Measurements from ENCODE around the gene ORC6.

DNA sequence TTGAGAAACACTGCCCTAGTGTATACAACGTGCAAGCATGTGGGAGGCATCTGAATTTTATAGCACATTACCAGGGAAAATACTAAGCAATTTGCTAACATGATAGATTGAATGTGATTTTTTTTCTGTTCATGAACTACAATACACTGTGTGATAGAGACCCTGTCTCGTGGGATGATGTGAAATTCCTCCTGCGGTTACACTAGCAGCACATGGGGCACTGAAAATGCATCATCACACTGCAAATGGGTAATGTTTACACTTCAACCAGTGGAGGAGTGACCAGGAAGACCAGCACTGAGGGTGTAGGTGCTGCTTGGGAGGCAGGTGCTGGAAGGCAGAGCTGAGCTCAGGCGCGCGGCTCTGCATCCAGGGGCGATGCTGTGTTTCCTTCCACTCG is 28.8 kb downstream of the ORC6 start:
- TF ChIP-seq EZH2 (IDR thresholded peaks at IDR 0.05; ENCODE audit: borderline replicate concordance, low read depth, low read length): no peak
- TF ChIP-seq RBBP5 (IDR thresholded peaks at IDR 0.05; ENCODE audit: borderline replicate concordance, insufficient read depth, low read length, poor library complexity, severe bottlenecking): no peak
- TF ChIP-seq SMARCA4 (IDR thresholded peaks at IDR 0.05): no peak
- TF ChIP-seq, protein P1, sequence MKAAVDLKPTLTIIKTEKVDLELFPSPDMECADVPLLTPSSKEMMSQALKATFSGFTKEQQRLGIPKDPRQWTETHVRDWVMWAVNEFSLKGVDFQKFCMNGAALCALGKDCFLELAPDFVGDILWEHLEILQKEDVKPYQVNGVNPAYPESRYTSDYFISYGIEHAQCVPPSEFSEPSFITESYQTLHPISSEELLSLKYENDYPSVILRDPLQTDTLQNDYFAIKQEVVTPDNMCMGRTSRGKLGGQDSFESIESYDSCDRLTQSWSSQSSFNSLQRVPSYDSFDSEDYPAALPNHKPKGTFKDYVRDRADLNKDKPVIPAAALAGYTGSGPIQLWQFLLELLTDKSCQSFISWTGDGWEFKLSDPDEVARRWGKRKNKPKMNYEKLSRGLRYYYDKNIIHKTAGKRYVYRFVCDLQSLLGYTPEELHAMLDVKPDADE (conservative IDR thresholded peaks at IDR 0.05; ENCODE audit: control insufficient read depth, low read depth, low read length): no peak
- TF ChIP-seq IRF2 (CRISPR knock-in tag; IDR thresholded peaks at IDR 0.05): no peak
- TF ChIP-seq, protein P2, sequence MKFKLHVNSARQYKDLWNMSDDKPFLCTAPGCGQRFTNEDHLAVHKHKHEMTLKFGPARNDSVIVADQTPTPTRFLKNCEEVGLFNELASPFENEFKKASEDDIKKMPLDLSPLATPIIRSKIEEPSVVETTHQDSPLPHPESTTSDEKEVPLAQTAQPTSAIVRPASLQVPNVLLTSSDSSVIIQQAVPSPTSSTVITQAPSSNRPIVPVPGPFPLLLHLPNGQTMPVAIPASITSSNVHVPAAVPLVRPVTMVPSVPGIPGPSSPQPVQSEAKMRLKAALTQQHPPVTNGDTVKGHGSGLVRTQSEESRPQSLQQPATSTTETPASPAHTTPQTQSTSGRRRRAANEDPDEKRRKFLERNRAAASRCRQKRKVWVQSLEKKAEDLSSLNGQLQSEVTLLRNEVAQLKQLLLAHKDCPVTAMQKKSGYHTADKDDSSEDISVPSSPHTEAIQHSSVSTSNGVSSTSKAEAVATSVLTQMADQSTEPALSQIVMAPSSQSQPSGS (CRISPR knock-in tag; IDR thresholded peaks at IDR 0.05): no peak
- no peak for TF ChIP-seq POLR2A (conservative IDR thresholded peaks at IDR 0.05)
- no peak for TF ChIP-seq YY1 (IDR thresholded peaks at IDR 0.05; ENCODE audit: borderline replicate concordance in 1 of 3, control insufficient read depth in 1 of 3, extremely low read depth in 1 of 3, insufficient read depth in 3 of 3, insufficient read length in 1 of 3, insufficient replicate concordance in 2 of 3, low read depth in 1 of 3, low read length in 2 of 3)
- TF ChIP-seq, protein P3, sequence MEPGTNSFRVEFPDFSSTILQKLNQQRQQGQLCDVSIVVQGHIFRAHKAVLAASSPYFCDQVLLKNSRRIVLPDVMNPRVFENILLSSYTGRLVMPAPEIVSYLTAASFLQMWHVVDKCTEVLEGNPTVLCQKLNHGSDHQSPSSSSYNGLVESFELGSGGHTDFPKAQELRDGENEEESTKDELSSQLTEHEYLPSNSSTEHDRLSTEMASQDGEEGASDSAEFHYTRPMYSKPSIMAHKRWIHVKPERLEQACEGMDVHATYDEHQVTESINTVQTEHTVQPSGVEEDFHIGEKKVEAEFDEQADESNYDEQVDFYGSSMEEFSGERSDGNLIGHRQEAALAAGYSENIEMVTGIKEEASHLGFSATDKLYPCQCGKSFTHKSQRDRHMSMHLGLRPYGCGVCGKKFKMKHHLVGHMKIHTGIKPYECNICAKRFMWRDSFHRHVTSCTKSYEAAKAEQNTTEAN (CRISPR knock-in tag; IDR thresholded peaks at IDR 0.05): no peak
